ENCODE data around the gene RREB1. TPM values are rescaled to one million over a fixed set of nuclear protein-coding genes. Genes with fewer than 3 reads are reported as not detected.
A peak's percentile ranks its signal among the peaks of the same experiment; 100 is the strongest.

The RREB1 gene
- total RNA-seq, 3 donors from 2014 or later: 64.9 to 85.9 (median 74.7) TPM

DNA sequence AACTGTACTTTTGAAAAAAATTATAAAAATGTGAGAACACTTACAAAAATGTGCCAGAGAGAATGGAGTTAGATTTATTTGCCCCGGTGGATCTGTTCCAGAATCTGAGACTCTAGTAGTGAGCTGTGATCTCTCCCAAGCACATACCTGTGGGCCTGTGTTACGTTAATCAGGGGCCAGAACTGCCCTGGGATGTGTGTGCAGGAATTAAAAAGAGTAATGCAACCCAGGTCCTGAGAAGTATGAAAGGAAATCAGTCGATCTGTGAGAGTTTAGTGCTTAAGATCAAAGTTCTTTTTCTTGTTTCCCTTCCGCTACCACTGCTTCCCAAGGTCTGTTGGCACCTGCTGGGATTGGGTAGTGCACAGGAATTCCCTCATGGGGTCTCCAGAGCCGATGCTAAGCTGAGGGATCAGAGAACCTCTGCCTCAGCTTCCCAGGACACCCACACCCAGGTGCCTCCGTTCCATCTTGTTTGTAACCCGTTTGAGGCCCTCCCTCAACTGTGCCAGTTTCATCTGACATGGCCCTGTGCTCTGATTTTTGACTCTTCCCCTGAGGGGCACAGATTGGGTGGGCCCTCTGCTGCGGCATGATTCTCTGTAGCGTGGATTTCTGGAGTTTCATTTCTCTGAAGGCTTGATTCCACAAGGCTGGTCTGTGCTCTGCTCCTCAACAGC lies 87.7 kb downstream of the RREB1 start:
- DNase-seq (no peak), ATAC-seq (peak; percentile 74)
- H3K9me3 ChIP-seq: no peaks in the 10 kb centered on the region
- peaks cover 31% of the 10 kb centered on the region for H3K4me1 ChIP-seq (ENCODE audit: low read depth)
- TF ChIP-seq, protein P1, sequence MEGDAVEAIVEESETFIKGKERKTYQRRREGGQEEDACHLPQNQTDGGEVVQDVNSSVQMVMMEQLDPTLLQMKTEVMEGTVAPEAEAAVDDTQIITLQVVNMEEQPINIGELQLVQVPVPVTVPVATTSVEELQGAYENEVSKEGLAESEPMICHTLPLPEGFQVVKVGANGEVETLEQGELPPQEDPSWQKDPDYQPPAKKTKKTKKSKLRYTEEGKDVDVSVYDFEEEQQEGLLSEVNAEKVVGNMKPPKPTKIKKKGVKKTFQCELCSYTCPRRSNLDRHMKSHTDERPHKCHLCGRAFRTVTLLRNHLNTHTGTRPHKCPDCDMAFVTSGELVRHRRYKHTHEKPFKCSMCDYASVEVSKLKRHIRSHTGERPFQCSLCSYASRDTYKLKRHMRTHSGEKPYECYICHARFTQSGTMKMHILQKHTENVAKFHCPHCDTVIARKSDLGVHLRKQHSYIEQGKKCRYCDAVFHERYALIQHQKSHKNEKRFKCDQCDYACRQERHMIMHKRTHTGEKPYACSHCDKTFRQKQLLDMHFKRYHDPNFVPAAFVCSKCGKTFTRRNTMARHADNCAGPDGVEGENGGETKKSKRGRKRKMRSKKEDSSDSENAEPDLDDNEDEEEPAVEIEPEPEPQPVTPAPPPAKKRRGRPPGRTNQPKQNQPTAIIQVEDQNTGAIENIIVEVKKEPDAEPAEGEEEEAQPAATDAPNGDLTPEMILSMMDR (IDR thresholded peaks at IDR 0.05): no peak
- H3K4me3 ChIP-seq: no peak overlapping the region
- intact Hi-C loops (cut with DNase I, micrococcal nuclease): no loop called here
- H3K36me3 ChIP-seq (ENCODE audit: low read depth): no peaks in the 10 kb centered on the region

DNA sequence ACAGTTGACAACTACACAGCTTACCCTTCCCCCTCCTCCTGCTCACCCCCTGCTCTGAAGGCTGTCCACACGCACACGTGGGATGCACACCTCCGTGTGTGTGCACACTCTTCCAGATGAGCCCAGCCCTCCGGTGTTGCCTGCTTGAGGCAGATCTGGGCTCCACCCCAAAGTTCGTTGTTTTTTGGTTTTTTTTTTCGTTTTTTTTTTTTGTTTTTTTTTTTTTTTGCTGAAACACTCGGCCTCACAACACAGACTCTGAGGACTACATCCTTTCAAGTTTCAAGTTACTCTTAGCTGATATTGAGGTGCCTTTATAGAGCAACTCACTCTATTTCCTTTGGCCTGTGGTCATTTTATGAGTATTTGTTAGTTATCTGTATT lies 88.2 kb downstream of the RREB1 start:
- no peak overlapping the region for H3K4me3 ChIP-seq
- peaks cover 36% of the 10 kb centered on the region for H3K4me1 ChIP-seq (ENCODE audit: low read depth)
- H3K36me3 ChIP-seq (ENCODE audit: low read depth): no peaks in the 10 kb centered on the region
- H3K9me3 ChIP-seq: no peaks in the 10 kb centered on the region
- TF ChIP-seq, protein P1 (IDR thresholded peaks at IDR 0.05): no peak
- intact Hi-C loops (cut with DNase I, micrococcal nuclease): no loop called here
- DNase-seq (peak in 1 of 3 donors; percentile 41), ATAC-seq (peak; percentile 56)

DNA sequence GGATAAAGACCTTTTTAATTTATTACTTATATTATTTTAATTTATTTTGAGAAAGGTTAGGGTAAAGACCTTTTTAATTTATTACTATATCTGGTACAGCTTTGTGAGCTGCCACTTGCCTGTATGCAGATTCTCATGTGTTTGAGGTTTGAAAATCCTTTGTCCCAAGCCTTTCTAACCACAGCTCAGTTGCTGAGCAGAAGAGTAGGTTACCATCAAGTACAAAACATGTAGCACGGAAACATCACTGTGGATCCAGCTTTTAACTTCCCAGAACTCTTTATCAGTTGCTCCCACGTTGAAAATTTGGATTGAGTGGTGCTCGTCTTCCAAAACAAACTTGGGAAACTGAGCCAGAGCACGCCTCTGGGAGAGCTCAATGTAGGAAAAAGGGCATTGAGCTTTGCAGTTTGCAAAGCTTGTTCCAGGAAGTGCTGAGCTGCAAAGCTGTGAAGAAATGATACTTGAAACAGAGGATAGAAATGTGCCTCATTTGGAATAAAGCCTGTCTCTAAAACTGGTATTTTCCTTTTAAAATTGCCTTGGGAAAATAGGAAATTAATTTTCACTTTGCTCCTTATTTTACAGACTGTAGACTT lies 89.0 kb downstream of the RREB1 start:
- TF ChIP-seq, protein P1 (IDR thresholded peaks at IDR 0.05): no peak
- H3K9me3 ChIP-seq: no peaks in the 10 kb centered on the region
- ATAC-seq: no peak
- no peak overlapping the region for H3K4me3 ChIP-seq
- no peaks in the 10 kb centered on the region for H3K36me3 ChIP-seq (ENCODE audit: low read depth)
- no peak for DNase-seq
- intact Hi-C loops (cut with DNase I, micrococcal nuclease): no loop called here
- peaks cover 40% of the 10 kb centered on the region for H3K4me1 ChIP-seq (ENCODE audit: low read depth)

DNA sequence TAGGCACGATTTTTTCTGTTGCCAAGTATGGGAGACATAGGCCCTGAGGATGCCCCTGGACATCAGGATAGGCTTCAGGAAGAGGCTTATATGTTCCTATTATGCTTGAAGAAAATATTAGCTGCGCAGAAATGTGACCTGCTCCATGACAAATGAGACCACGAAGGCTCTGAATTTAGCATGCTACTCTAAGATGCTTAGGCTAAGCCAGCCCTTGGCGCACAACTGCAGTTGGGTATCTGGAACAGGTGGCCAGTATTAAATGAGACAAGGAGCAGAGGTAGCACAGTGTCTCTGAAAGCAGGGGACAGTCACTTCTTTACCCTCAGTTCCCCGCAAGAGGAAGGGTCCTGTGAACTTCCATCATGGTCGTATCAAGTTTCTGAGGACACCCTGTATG lies 90.0 kb downstream of the RREB1 start:
- no peak for DNase-seq
- Histone ChIP-seq H3K36me3 (ENCODE audit: low read depth) (no peaks in the 10 kb centered on the region), H3K9me3 (no peaks in the 10 kb centered on the region), H3K4me1 (ENCODE audit: low read depth) (peaks cover 39% of the 10 kb centered on the region), H3K4me3 (no peak overlapping the region)
- intact Hi-C loops (cut with DNase I, micrococcal nuclease): no loop called here
- TF ChIP-seq, protein P1 (IDR thresholded peaks at IDR 0.05): no peak
- ATAC-seq: no peak

DNA sequence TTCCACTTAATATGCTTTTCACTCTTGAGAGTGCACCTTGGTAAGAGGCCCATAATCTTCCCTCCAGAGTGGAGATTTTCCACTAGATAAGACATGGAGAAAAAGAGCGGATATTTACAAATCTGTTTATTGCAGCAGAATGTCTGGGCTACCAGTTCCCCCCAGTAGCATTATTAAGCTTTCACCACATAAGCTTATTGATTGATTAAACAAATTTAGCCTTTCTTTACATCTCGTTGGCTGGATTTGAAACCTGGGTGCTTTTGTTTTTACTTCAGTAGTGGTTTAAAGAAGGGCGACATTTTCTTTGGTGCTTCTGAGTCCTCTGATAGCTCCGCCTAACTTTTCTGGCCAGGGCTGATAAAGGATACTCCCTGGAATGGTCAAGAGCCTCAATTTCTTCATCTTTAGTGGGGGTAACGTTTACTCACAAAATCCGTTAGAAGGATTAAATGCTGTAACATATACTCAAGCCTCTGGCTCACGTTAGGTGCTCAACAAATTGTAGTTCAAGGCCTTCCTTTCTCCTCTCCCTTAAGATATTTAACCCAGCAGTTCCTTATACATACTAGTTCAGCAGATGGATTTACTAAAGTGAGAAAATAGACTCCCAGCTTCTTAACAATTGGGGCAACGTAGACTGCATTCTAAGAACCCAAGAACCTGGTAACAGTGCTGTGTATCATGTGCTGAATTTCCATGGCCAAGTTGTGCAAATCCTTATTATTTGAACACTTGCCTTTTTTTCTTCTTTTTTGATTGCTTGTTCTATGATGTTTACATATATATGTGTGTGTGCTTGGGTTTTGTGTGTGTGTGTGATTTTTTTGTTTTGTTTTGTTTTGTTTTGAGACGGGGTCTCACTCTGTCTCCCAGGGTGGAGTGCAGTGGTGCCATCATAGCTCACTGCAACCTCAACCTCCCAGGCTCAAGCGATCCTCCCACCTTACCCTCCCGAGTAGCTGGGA lies 91.4 kb downstream of the RREB1 start:
- ATAC-seq: no peak
- Histone ChIP-seq H3K4me3 (no peak overlapping the region), H3K4me1 (ENCODE audit: low read depth) (peaks cover 30% of the 10 kb centered on the region), H3K9me3 (no peaks in the 10 kb centered on the region), H3K36me3 (ENCODE audit: low read depth) (no peaks in the 10 kb centered on the region)
- TF ChIP-seq, protein P1 (IDR thresholded peaks at IDR 0.05): no peak
- intact Hi-C loops (cut with DNase I, micrococcal nuclease): no loop called here
- DNase-seq: no peak

Measured in mucosa of descending colon (tissue), 3 donors.